OCI-LY7 (cell line): Measurements from ENCODE around the gene SESN3.

Experiments
- CTCF ChIP-seq: fragments of 200-600 bp; sonication (generic); conservative IDR thresholded peaks from 2 replicates; pipeline ENCODE4 v1.5.1; 2014; ENCODE audit warnings: mild to moderate bottlenecking, antibody characterized with exemption, low read length, moderate library complexity, mixed read lengths
- EZH2phosphoT487 ChIP-seq: fragments of 200-600 bp; sonication (generic); IDR thresholded peaks from 2 replicates; pipeline ENCODE4 v1.6.1; 2018; ENCODE audit warnings: low read depth, borderline replicate concordance, mild to moderate bottlenecking, mixed run types, antibody characterized with exemption, low read length, moderate library complexity, mixed read lengths

- TF ChIP-seq EZH2phosphoT487 = no peak
- 0 out of 2 replicates have a peak, but pooled peaks have one; percentile 6 for TF ChIP-seq CTCF
Measured at GRCh38 chr11:95232666-95233065, 1.7 kb upstream of the SESN3 start.
